ENCODE measurements around the gene SLC35A3.

- TF ChIP-seq POLR2A (IDR thresholded peaks at IDR 0.05): no peak
- TF ChIP-seq, protein P1, sequence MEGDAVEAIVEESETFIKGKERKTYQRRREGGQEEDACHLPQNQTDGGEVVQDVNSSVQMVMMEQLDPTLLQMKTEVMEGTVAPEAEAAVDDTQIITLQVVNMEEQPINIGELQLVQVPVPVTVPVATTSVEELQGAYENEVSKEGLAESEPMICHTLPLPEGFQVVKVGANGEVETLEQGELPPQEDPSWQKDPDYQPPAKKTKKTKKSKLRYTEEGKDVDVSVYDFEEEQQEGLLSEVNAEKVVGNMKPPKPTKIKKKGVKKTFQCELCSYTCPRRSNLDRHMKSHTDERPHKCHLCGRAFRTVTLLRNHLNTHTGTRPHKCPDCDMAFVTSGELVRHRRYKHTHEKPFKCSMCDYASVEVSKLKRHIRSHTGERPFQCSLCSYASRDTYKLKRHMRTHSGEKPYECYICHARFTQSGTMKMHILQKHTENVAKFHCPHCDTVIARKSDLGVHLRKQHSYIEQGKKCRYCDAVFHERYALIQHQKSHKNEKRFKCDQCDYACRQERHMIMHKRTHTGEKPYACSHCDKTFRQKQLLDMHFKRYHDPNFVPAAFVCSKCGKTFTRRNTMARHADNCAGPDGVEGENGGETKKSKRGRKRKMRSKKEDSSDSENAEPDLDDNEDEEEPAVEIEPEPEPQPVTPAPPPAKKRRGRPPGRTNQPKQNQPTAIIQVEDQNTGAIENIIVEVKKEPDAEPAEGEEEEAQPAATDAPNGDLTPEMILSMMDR (IDR thresholded peaks at IDR 0.05): no peak
These were observed 67.2 kb downstream of the SLC35A3 start for GRCh38 chr1:100036718-100037655.

Measured in adrenal gland (tissue), 5 donors.